ENCODE results near the gene VAMP2.

Gene VAMP2

GRCh38 chr17:8118769-8119580, 43.8 kb downstream of the VAMP2 start:
- no peak for TF ChIP-seq EZH2phosphoT487 (IDR thresholded peaks at IDR 0.05; ENCODE audit: borderline replicate concordance, low read length)
- TF ChIP-seq CTCF (IDR thresholded peaks at IDR 0.05; ENCODE audit: low read depth, low read length, poor library complexity, severe bottlenecking), result peak; percentile 95
- H3K27ac ChIP-seq (ENCODE audit: low read depth, low read length), result peak overlapping the region; percentile 3; the same call in 1 of the 2 replicates
- H3K27me3 ChIP-seq (ENCODE audit: control insufficient read depth, low read length), result peaks cover 70% of the 10 kb centered on the region

GRCh38 chr17:8117980-8118768, 44.6 kb downstream of the VAMP2 start, which contains the start of gene ALOXE3:
ALOXE3 (minus strand) TSS chr17:8118514; CDS start chr17:8117990, 524 bp downstream.
- H3K9me2 ChIP-seq (replicated peaks; ENCODE audit: control insufficient read depth, low read length), result no peaks in the 10 kb centered on the region
- no peaks in the 10 kb centered on the region for H3K36me3 ChIP-seq (ENCODE audit: control insufficient read depth, low read length)
- peaks cover 49% of the 10 kb centered on the region for H3K4me1 ChIP-seq (ENCODE audit: control insufficient read depth, low read length)
- no peaks in the 10 kb centered on the region for H4K20me1 ChIP-seq (ENCODE audit: control insufficient read depth, insufficient read depth, low read depth, low read length)
- peaks cover 63% of the 10 kb centered on the region for H3K27me3 ChIP-seq (ENCODE audit: control insufficient read depth, low read length)
- peak within 1 kb of the TSS; percentile 3; the same call in 1 of the 2 replicates for H3K27ac ChIP-seq (ENCODE audit: low read depth, low read length)
- H3K79me2 ChIP-seq (ENCODE audit: control insufficient read depth, low read length), result no peaks in the 10 kb centered on the region
- peak within 1 kb of the TSS; percentile 80 for H3K4me3 ChIP-seq (ENCODE audit: low read length)
- H3K9me3 ChIP-seq (ENCODE audit: control insufficient read depth, insufficient read depth, low read length), result no peaks in the 10 kb centered on the region
- no peak for TF ChIP-seq CTCF (IDR thresholded peaks at IDR 0.05; ENCODE audit: low read depth, low read length, poor library complexity, severe bottlenecking)
- TF ChIP-seq EZH2phosphoT487 (IDR thresholded peaks at IDR 0.05; ENCODE audit: borderline replicate concordance, low read length), result no peak
- H3F3A ChIP-seq (ENCODE audit: control insufficient read depth, insufficient read depth), result peaks cover 19% of the 10 kb centered on the region
- H3K4me2 ChIP-seq (ENCODE audit: low read length), result peak within 1 kb of the TSS; percentile 98

More at GRCh38 chr17:8118769-8119580, 43.8 kb downstream of the VAMP2 start:
- peak overlapping the region; percentile 80 for H3K4me3 ChIP-seq (ENCODE audit: low read length)
- no peaks in the 10 kb centered on the region for H3K36me3 ChIP-seq (ENCODE audit: control insufficient read depth, low read length)
- H3K9me3 ChIP-seq (ENCODE audit: control insufficient read depth, insufficient read depth, low read length), result no peaks in the 10 kb centered on the region
- H4K20me1 ChIP-seq (ENCODE audit: control insufficient read depth, insufficient read depth, low read depth, low read length), result no peaks in the 10 kb centered on the region
- H3K4me1 ChIP-seq (ENCODE audit: control insufficient read depth, low read length), result peaks cover 57% of the 10 kb centered on the region
- H3K79me2 ChIP-seq (ENCODE audit: control insufficient read depth, low read length), result no peaks in the 10 kb centered on the region
- peaks cover 21% of the 10 kb centered on the region for H3F3A ChIP-seq (ENCODE audit: control insufficient read depth, insufficient read depth)
- H3K9me2 ChIP-seq (replicated peaks; ENCODE audit: control insufficient read depth, low read length), result no peaks in the 10 kb centered on the region
- H3K4me2 ChIP-seq (ENCODE audit: low read length), result peak overlapping the region; percentile 98

GRCh38 chr17:8117367-8117979, 45.3 kb downstream of the VAMP2 start:
- Histone ChIP-seq H3K27ac (ENCODE audit: low read depth, low read length) (no peak overlapping the region), H4K20me1 (ENCODE audit: control insufficient read depth, insufficient read depth, low read depth, low read length) (no peaks in the 10 kb centered on the region)

More at GRCh38 chr17:8117367-8117979, 45.3 kb downstream of the VAMP2 start:
- Histone ChIP-seq H3K9me2 (replicated peaks; ENCODE audit: control insufficient read depth, low read length) (no peaks in the 10 kb centered on the region), H3K36me3 (ENCODE audit: control insufficient read depth, low read length) (no peaks in the 10 kb centered on the region), H3K4me2 (ENCODE audit: low read length) (peak overlapping the region; percentile 98), H3K27me3 (ENCODE audit: control insufficient read depth, low read length) (peaks cover 63% of the 10 kb centered on the region), H3K79me2 (ENCODE audit: control insufficient read depth, low read length) (no peaks in the 10 kb centered on the region), H3K4me3 (ENCODE audit: low read length) (peak overlapping the region; percentile 80), H3F3A (ENCODE audit: control insufficient read depth, insufficient read depth) (peaks cover 18% of the 10 kb centered on the region), H3K4me1 (ENCODE audit: control insufficient read depth, low read length) (peaks cover 42% of the 10 kb centered on the region), H3K9me3 (ENCODE audit: control insufficient read depth, insufficient read depth, low read length) (no peaks in the 10 kb centered on the region)
- TF ChIP-seq EZH2phosphoT487 (IDR thresholded peaks at IDR 0.05; ENCODE audit: borderline replicate concordance, low read length), result peak; percentile 93; the same call in 1 of the 2 replicates
- TF ChIP-seq CTCF (IDR thresholded peaks at IDR 0.05; ENCODE audit: low read depth, low read length, poor library complexity, severe bottlenecking), result no peak
